GM12892 (cell line): Measurements from ENCODE around the gene FBLN7.
A peak's percentile ranks its signal among the peaks of the same experiment; 100 is the strongest.

ENCODE experiments used
- DNase-seq: peaks from one replicate; pipeline ENCODE4 v3.0.0; 2011; ENCODE audit not compliant: insufficient read length
- FAIRE-seq: peaks from 2 replicates; lab custom pipeline; 2011; peaks lifted over from hg19 to GRCh38; lab: Jason Lieb, UNC
- POLR2A ChIP-seq: IDR thresholded peaks from 2 replicates; pipeline ENCODE4 v1.6.1; 2011; ENCODE audit warnings: low read depth, low read length, control low read depth
- POLR2AphosphoS5 ChIP-seq: IDR thresholded peaks from 2 replicates; pipeline ENCODE4 v1.6.1; 2011; ENCODE audit warnings: low read depth, low read length, control low read depth
- TAF1 ChIP-seq: IDR thresholded peaks from 2 replicates; pipeline ENCODE4 v1.6.1; 2011; ENCODE audit warnings: low read depth, mild to moderate bottlenecking, control low read depth, low read length, borderline replicate concordance

The FBLN7 gene

DNA sequence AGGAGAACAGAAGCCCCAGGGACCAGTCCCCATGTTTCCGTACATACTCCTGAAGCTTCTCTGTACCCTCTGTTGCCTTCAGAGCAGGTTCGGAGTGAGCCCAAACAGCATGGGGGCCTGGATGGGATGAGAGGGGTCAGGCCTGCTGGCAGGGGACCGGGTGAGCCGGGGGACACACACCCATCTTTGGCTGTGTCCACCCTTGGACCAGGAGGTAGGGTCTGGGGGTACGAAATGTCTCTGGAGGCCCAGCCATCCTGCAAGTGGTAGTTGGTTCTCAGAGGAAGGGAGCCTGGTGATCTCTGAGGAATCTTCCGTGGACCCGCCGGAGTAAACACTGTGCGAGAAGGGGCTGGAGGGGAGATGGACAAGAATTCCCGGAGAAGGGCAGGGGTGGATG is 15.3 kb downstream of the FBLN7 start:
- FAIRE-seq: no peak
- TF ChIP-seq POLR2AphosphoS5 (no peak), POLR2A (no peak), TAF1 (no peak)
- no peak for DNase-seq

- DNase-seq (no peak), FAIRE-seq (no peak)
- TF ChIP-seq TAF1: no peak
- TF ChIP-seq POLR2AphosphoS5: no peak
- TF ChIP-seq POLR2A: no peak
These were observed 16.3 kb downstream of the FBLN7 start for GRCh38 chr2:112154246-112155117.

DNA sequence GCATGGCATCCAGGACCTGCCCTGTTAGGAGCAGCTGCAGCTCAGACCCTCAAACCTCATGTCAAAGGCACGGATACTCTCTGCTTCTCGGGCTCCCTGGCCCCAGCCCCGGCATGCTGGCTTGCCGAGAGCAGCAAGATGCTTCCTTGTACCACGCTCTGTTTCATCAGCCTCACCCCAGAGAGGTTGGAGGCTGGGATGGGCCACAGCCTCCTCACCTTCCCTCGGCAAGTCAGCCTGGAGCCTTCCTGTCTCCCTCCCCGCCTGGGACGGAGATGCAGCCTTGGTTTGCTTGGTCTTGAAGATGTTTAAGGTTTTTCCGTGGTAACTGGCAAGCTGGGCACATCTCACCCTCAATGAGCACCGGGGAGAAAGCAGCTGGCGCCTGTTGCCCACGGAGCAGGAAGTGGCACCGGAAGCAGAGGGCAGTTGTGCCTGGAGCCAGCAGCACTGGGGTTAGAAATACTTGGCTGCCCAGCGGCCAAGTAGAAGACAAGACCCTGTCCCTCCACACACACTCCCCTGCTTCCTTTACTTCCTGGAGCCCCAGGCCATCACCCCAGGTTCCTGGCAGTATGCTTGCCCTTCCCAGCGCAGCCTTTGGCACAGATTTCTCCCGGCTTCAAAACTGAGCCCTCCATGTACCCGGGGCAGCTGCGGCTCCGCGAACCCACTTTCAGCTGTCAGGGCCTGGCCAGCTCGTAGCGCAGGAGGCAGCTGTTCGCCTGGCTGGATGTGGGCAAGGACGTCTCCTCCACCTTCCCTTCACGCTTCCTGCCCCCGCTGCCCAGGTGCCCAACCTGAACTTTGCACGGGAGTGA is 17.4 kb downstream of the FBLN7 start:
- DNase-seq: no peak
- no peak for TF ChIP-seq POLR2A
- TF ChIP-seq TAF1: no peak
- no peak for TF ChIP-seq POLR2AphosphoS5
- no peak for FAIRE-seq

DNA sequence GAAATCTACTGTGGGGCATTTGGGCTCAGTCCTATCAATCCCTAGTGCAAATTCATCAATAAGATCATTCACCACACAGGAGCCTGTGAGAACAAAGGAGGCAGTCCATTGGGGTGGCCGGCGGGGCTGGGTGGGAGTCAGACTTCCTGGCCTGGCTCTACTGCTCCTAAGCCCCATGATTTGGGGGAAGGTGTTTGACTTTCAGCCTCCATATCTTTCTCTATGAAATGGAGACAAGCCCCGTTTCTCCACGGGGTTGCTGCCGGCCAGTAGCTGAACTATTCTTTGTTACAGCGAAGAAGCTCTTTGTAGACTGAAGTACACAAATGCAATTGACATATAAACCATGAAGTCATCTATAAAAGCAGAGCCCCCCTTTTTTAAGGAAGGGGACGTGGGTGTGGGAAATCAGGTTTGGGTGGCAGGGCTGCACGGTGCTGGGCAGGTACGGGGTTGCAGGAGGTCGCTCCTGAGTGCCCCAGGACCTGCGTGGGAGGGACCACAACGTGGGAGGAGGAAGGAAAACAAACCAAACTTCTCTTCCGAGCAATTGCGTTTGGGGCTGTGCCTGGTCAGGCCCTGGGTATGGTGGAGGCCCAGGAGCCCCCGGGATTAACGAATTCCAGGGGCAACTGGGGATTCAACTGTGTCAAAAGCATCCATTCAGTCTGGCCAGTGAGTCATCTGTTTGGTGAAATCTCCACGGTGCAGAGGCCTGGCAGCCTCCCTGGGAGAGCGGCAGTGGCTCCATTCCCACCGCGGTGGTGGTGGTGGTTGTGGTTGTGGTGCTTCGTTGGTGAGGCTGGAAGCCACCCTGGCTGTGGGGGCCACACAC is 18.2 kb downstream of the FBLN7 start:
- FAIRE-seq: no peak
- TF ChIP-seq TAF1 (no peak), POLR2A (no peak), POLR2AphosphoS5 (no peak)
- no peak for DNase-seq

- FAIRE-seq: no peak
- DNase-seq: no peak
- no peak for TF ChIP-seq TAF1
- no peak for TF ChIP-seq POLR2A
- TF ChIP-seq POLR2AphosphoS5: no peak
These were observed 19.3 kb downstream of the FBLN7 start for GRCh38 chr2:112157472-112157871.

DNA sequence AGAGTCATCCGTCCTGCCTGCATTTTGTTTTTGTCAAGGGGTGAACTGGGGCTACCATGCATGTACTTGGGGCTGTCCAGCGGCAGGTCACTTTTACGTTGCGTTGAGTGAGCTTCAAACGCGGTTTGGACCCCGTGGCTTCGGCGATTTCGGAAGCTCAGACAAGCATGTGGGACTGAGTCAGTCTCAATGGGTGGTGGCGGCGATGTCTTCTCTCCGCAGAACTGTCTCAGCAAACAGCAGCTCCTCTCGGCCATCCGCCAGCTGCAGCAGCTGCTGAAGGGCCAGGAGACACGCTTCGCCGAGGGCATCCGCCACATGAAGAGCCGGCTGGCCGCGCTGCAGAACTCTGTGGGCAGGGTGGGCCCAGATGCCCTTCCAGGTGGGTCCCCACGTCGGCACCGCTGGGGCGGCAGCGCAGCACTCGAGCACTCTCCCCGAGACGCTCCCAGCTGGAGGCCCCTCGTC is 21.3 kb downstream of the FBLN7 start:
- TF ChIP-seq TAF1: no peak
- no peak for TF ChIP-seq POLR2AphosphoS5
- no peak for TF ChIP-seq POLR2A
- FAIRE-seq: peak; percentile 67

DNA sequence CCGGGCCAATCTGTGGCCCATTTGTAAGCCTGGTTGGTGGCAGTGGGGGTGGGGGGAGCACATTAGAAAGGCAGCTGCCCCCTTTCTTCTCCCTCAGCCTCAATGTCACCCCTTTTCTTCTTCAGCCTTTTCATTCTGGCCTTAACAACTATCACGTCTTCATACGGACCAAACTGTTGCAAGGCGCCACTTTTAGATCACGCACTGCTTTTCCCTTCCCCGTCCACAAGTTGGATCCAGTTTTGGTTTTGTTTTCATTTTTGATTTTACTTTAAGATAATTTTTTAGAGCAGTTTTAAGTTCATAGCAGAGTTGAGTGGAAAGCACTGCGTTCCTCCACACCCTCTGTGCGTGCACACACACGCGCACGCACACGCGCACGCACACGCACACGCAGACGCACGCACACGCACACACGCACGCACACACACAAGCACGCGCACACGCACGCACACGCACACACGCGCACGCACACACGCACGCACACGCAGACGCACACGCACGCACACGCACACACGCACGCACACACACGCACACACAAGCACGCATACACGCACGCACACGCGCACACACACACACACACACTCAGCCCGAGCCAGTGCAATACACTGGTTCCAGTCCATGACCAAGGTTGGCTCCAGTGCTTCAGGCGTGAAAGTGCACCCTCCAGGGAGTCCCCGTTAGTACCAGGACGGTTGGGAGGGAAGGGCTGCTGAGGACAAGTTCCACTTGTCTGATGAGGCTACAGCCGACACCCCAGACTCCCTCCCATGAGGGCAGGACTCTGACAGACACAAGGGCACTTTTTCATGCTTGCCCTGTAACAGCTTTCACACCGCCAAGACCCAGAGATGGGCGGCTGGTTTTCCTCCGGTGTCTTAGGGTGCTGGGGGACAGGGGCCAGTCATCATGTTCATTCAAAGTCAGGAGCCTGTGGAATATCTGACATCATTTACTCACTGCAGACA is 22.4 kb downstream of the FBLN7 start:
- FAIRE-seq (no peak), DNase-seq (no peak)
- no peak for TF ChIP-seq TAF1
- no peak for TF ChIP-seq POLR2AphosphoS5
- TF ChIP-seq POLR2A: no peak

More for the DNA sequence above, 21.3 kb downstream of the FBLN7 start:
- DNase-seq: peak; percentile 59

GRCh38 chr2:112161431-112162145 is 23.4 kb downstream of the FBLN7 start:
- TF ChIP-seq TAF1: no peak
- no peak for TF ChIP-seq POLR2A
- TF ChIP-seq POLR2AphosphoS5: no peak
- DNase-seq: no peak
- FAIRE-seq: no peak

DNA sequence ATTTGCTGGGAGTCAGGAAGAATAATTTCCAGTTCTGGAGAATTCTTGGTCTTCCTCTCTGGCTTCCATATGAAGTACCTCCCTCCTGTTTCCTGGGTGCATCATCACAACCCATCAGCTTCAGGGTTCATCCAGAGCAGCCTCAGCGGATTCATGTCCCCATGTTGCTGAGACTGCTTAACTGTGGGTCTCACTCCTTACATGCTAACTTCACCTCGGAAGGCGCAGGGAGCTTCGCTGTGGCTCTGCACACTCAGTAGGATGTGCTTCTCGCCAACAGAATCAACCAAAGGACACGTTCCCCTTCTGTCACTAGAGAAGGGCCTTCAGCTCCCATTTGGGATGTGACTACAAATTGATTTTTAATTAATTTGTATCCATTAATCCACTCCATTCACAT is 24.2 kb downstream of the FBLN7 start:
- DNase-seq: no peak
- no peak for FAIRE-seq
- TF ChIP-seq POLR2A: no peak

DNA sequence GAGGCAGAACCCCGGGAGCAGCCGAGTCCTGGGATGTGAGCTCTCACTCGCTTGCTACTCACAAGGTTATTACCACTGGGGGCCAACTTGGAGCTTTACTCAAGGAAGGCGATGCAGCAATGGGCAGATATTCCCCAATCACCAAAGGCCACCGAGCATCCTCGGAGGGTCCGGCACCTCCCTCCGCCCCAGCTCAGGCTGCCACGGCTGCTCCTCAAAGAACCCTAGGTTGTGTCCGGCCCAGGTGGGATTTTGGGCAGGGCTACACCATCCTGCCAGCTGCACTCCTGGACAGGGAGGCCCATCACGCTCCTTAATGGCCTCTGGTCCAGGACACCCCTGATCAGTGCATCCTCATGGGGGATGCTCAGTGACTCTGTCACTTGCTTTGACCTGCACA is 24.8 kb downstream of the FBLN7 start:
- DNase-seq: no peak
- FAIRE-seq: no peak
- TF ChIP-seq POLR2AphosphoS5 (no peak), TAF1 (no peak), POLR2A (no peak)
